Lower lobe of right lung (tissue), 2 donors: ENCODE results near the gene AKAP6. TPM values are rescaled to one million over a fixed set of nuclear protein-coding genes. Genes with fewer than 3 reads are reported as not detected.

ENCODE experiments used
- ATAC-seq, 2 donors: fragments of 200-7000 bp; cut with Tn5 transposase; one replicate each; pipeline ENCODE4 v1.9.1; 2020 to 2022; ENCODE audit warnings: mild to moderate bottlenecking in 2 of 2, moderate library complexity in 2 of 2
- DNase-seq: peaks from one replicate; pipeline ENCODE4 v3.0.0-alpha.2; 2020
- H3K27ac ChIP-seq: fragments of 200-600 bp; one replicate; pipeline ENCODE4 v1.8.0; 2022
- H3K27me3 ChIP-seq: fragments of 200-600 bp; one replicate; pipeline ENCODE4 v1.8.0; 2022; ENCODE audit warnings: low read depth
- H3K36me3 ChIP-seq: fragments of 200-600 bp; one replicate; pipeline ENCODE4 v1.8.0; 2022; ENCODE audit warnings: mild to moderate bottlenecking
- H3K4me1 ChIP-seq: fragments of 200-600 bp; one replicate; pipeline ENCODE4 v1.8.0; 2022
- H3K4me3 ChIP-seq: fragments of 200-600 bp; one replicate; pipeline ENCODE4 v1.8.0; 2022; ENCODE audit warnings: mild to moderate bottlenecking
- H3K9me3 ChIP-seq: fragments of 200-600 bp; one replicate; pipeline ENCODE4 v1.8.0; 2022
- intact Hi-C: fragments of 100-400 bp; cut with DNase I; formaldehyde crosslinking; loops from one replicate; pipeline ENCODE4 v1.11.0; 2022
- total RNA-seq: library from RNA; stranded (reverse); fragmentation: NEBNext Ultra II Directional; extraction: Animal tissue kit (Norgen Biotek cat#: 25700); gene quantifications from one replicate; pipeline ENCODE4 v1.2.1, GENCODE V29; 2021
- TF ChIP-seq, protein P1 (sequence below): fragments of 200-600 bp; IDR thresholded peaks from one replicate; pipeline ENCODE4 v1.8.0; 2022; ENCODE audit warnings: antibody characterized with exemption, mild to moderate bottlenecking
- donor health status: DM: no; HTN: yes; CAD: no; lungs with severe emphysema.

Gene AKAP6
- total RNA-seq, 1 donor from 2014 or later: 8.6 TPM

GRCh38 chr14:32536175-32536574 lies 207.1 kb downstream of the AKAP6 start:
- TF ChIP-seq, protein P1, sequence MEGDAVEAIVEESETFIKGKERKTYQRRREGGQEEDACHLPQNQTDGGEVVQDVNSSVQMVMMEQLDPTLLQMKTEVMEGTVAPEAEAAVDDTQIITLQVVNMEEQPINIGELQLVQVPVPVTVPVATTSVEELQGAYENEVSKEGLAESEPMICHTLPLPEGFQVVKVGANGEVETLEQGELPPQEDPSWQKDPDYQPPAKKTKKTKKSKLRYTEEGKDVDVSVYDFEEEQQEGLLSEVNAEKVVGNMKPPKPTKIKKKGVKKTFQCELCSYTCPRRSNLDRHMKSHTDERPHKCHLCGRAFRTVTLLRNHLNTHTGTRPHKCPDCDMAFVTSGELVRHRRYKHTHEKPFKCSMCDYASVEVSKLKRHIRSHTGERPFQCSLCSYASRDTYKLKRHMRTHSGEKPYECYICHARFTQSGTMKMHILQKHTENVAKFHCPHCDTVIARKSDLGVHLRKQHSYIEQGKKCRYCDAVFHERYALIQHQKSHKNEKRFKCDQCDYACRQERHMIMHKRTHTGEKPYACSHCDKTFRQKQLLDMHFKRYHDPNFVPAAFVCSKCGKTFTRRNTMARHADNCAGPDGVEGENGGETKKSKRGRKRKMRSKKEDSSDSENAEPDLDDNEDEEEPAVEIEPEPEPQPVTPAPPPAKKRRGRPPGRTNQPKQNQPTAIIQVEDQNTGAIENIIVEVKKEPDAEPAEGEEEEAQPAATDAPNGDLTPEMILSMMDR: no peak
- intact Hi-C loops: no loop called here
- no peaks in the 10 kb centered on the region for H3K9me3 ChIP-seq
- H3K4me1 ChIP-seq: no peaks in the 10 kb centered on the region
- H3K27me3 ChIP-seq: no peaks in the 10 kb centered on the region
- no peak overlapping the region for H3K27ac ChIP-seq
- H3K36me3 ChIP-seq: no peaks in the 10 kb centered on the region
- DNase-seq (no peak), ATAC-seq (no peak)
- no peak overlapping the region for H3K4me3 ChIP-seq

DNA sequence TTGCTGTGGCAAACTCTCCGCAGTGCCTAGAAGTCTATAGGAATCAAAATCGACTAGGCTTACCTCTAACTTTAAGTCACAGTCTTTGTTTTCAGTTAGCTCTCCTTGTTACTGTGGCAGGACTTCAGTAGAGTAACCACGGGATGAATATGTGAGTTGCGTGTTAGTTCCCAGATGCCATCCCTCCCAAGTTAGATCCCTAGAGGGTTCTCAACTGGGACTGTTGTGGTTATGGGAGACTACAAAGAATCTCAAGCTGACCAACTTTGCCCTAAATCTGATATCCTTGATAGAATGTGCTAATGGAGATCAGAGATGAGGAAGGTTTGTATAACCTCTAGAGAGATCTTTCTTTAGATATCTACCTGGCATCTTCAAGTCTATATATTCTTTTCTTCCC lies 208.1 kb downstream of the AKAP6 start:
- intact Hi-C loops: no loop called here
- no peaks in the 10 kb centered on the region for H3K27me3 ChIP-seq
- DNase-seq: no peak
- H3K27ac ChIP-seq: no peak overlapping the region
- no peaks in the 10 kb centered on the region for H3K36me3 ChIP-seq
- H3K9me3 ChIP-seq: no peaks in the 10 kb centered on the region
- no peak for ATAC-seq
- no peak overlapping the region for H3K4me3 ChIP-seq
- TF ChIP-seq, protein P1: no peak
- no peaks in the 10 kb centered on the region for H3K4me1 ChIP-seq

DNA sequence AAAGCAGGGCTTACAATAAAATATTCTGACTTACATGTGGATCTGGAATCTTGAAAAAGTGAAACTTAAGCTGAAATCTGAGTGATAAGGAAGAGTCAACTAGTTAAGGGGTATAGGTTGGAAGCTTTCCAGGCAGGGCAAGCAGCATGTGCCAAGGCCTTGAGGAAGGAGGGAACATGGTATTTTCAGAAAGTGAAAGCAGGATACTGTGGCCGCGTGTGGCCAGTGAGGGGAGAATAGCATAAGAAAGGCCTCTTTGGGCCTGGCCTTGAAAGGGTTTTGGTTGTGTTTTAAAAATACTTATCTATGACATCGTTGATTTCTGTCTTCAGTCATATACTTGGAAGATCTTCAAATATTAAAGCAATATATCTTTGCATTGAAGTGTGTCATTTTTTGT lies 213.4 kb downstream of the AKAP6 start:
- no peaks in the 10 kb centered on the region for H3K4me1 ChIP-seq
- no peaks in the 10 kb centered on the region for H3K27me3 ChIP-seq
- ATAC-seq (no peak), DNase-seq (no peak)
- H3K27ac ChIP-seq: no peak overlapping the region
- no peaks in the 10 kb centered on the region for H3K9me3 ChIP-seq
- H3K4me3 ChIP-seq: no peak overlapping the region
- TF ChIP-seq, protein P1: no peak
- intact Hi-C loops: no loop called here
- no peaks in the 10 kb centered on the region for H3K36me3 ChIP-seq

DNA sequence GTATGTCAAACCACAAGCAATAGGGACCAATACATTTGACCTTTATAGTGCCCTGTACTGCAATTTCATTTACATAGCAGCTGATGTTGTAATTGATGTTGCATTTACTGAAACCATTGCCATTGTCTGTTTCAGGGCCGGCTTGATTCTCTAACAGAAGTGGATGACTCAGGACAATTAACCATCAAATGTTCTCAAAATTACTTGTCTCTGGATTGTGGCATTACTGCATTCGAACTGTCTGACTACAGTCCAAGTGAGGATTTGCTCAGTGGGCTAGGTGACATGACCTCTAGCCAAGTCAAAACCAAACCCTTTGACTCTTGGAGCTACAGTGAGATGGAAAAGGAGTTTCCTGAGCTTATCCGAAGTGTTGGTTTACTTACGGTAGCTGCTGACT lies 216.0 kb downstream of the AKAP6 start:
- H3K27ac ChIP-seq: no peak overlapping the region
- H3K36me3 ChIP-seq: no peaks in the 10 kb centered on the region
- no peak for ATAC-seq
- H3K4me3 ChIP-seq: no peak overlapping the region
- H3K4me1 ChIP-seq: no peaks in the 10 kb centered on the region
- TF ChIP-seq, protein P1: no peak
- no peaks in the 10 kb centered on the region for H3K9me3 ChIP-seq
- intact Hi-C loops: no loop called here
- H3K27me3 ChIP-seq: no peaks in the 10 kb centered on the region
- DNase-seq: no peak

DNA sequence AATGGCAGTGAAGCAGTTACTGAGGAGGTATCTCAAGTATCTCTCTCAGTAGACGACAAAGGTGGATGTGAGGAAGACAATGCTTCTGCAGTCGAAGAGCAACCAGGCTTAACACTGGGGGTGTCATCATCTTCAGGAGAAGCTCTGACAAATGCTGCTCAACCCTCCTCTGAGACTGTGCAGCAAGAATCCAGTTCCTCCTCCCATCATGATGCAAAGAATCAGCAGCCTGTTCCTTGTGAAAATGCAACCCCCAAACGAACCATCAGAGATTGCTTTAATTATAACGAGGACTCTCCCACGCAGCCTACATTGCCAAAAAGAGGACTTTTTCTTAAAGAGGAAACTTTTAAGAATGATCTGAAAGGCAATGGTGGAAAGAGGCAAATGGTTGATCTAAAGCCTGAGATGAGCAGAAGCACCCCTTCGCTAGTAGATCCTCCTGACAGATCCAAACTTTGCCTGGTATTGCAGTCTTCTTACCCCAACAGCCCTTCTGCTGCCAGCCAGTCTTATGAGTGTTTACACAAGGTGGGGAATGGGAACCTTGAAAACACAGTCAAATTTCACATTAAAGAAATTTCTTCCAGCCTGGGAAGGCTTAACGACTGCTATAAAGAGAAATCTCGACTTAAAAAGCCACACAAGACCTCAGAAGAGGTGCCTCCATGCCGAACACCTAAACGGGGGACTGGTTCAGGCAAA lies 216.6 kb downstream of the AKAP6 start:
- peak in 1 of 2 donors; percentile 66 for ATAC-seq
- H3K27ac ChIP-seq: no peak overlapping the region
- TF ChIP-seq, protein P1: no peak

More for the DNA sequence above, 216.6 kb downstream of the AKAP6 start:
- Histone ChIP-seq H3K27me3 (no peaks in the 10 kb centered on the region), H3K9me3 (no peaks in the 10 kb centered on the region), H3K36me3 (no peaks in the 10 kb centered on the region), H3K4me3 (no peak overlapping the region), H3K4me1 (no peaks in the 10 kb centered on the region)
- intact Hi-C loops: no loop called here
- DNase-seq: no peak
